OCI-LY1 (cell line): ENCODE results near the gene QPRT.
A peak's percentile ranks its signal among the peaks of the same experiment; 100 is the strongest.

Experiments used
- H2AFZ ChIP-seq: fragments of 200-600 bp; sonication (generic), shearing (Covaris generic); 2 replicates; pipeline ENCODE4 v1.6.0; 2014; ENCODE audit warnings: antibody characterized with exemption, mild to moderate bottlenecking, low read length
- H3F3A ChIP-seq: fragments of 200-600 bp; sonication (generic), shearing (Covaris generic); 2 replicates; pipeline ENCODE4 v1.6.0; 2014; ENCODE audit warnings: mild to moderate bottlenecking, antibody characterized with exemption, low read length, moderate library complexity; ENCODE audit not compliant: insufficient read depth
- H3K27ac ChIP-seq: fragments of 200-600 bp; sonication (generic); 2 replicates; pipeline ENCODE4 v1.5.1; 2014; ENCODE audit warnings: low read length, mixed run types, mild to moderate bottlenecking, low read depth; ENCODE audit not compliant: poor library complexity, severe bottlenecking
- H3K27me3 ChIP-seq: fragments of 200-600 bp; sonication (generic); 2 replicates; pipeline ENCODE4 v1.6.0; 2014; ENCODE audit warnings: antibody characterized with exemption, mild to moderate bottlenecking, low read length, moderate library complexity; ENCODE audit not compliant: insufficient read depth
- H3K36me3 ChIP-seq: fragments of 200-600 bp; sonication (generic); 2 replicates; pipeline ENCODE4 v1.6.1; 2014; ENCODE audit warnings: mild to moderate bottlenecking, antibody characterized with exemption, low read length, moderate library complexity, mixed read lengths; ENCODE audit not compliant: insufficient read depth
- H3K4me1 ChIP-seq: fragments of 200-600 bp; sonication (generic); 2 replicates; pipeline ENCODE4 v1.5.1; 2014; ENCODE audit warnings: mild to moderate bottlenecking, low read length, moderate library complexity; ENCODE audit not compliant: insufficient read depth, severe bottlenecking
- H3K4me2 ChIP-seq: fragments of 200-600 bp; sonication (generic), shearing (Covaris generic); 2 replicates; pipeline ENCODE4 v1.6.1; 2014; ENCODE audit warnings: low read length
- H3K4me3 ChIP-seq: fragments of 200-600 bp; sonication (generic); 2 replicates; pipeline ENCODE4 v1.5.1; 2014; ENCODE audit warnings: low read length, low read depth, mild to moderate bottlenecking, mixed read lengths; ENCODE audit not compliant: poor library complexity, severe bottlenecking
- H3K79me2 ChIP-seq: fragments of 200-600 bp; shearing (Covaris generic); 2 replicates; pipeline ENCODE4 v1.6.1; 2016; ENCODE audit warnings: mixed run types, low read length, mixed read lengths; ENCODE audit not compliant: insufficient read depth
- H3K9ac ChIP-seq: fragments of 200-600 bp; sonication (generic), shearing (Covaris generic); 2 replicates; pipeline ENCODE4 v1.6.1; 2014; ENCODE audit warnings: mild to moderate bottlenecking, low read length, mixed read lengths
- H3K9me2 ChIP-seq: fragments of 200-600 bp; sonication (generic), shearing (Covaris generic); 2 replicates; pipeline ENCODE4 v1.6.1; 2014; ENCODE audit warnings: low read depth, mild to moderate bottlenecking, low read length, mixed read lengths
- H3K9me3 ChIP-seq: fragments of 200-600 bp; shearing (Covaris generic); 2 replicates; pipeline ENCODE4 v1.6.1; 2014; ENCODE audit warnings: low read length, mixed read lengths
- H4K20me1 ChIP-seq: fragments of 200-600 bp; sonication (generic), shearing (Covaris generic); 2 replicates; pipeline ENCODE4 v1.6.0; 2016; ENCODE audit warnings: mild to moderate bottlenecking, low read length; ENCODE audit not compliant: insufficient read depth
- EZH2 ChIP-seq: fragments of 200-600 bp; sonication (generic), shearing (Covaris generic); IDR thresholded peaks from 2 replicates; pipeline ENCODE4 v1.8.0; 2017; ENCODE audit warnings: borderline replicate concordance, mixed run types, mild to moderate bottlenecking, antibody characterized with exemption, low read length, moderate library complexity, mixed read lengths
- TF ChIP-seq, protein P1 (sequence below): fragments of 200-600 bp; sonication (generic), shearing (Covaris generic); IDR thresholded peaks from 2 replicates; pipeline ENCODE4 v1.5.1; 2017; ENCODE audit warnings: mild to moderate bottlenecking, antibody characterized with exemption, low read length, moderate library complexity, mixed read lengths

QPRT gene

DNA sequence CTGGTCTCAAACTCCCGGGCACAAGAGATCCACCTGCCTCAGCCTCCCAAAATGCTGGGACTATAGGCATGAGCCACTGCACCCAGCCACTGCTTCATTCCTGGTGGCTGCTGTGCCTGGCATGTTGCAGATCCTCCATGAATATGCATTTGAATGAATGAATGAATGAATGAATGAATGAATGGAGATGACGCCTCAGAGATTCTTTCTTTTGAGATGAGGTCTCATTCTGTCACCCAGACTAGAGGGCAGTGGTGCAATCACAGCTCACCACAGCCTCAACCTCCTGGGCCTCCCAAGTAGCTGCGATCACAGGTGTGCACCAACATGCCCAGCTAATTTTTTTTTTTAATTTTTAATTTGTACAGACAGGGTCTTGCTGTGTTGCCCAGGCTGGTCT is 10.7 kb upstream of the QPRT start:
- Histone ChIP-seq H4K20me1 (no peaks in the 10 kb centered on the region), H3K79me2 (peaks cover 32% of the 10 kb centered on the region)
- TF ChIP-seq, protein P1, sequence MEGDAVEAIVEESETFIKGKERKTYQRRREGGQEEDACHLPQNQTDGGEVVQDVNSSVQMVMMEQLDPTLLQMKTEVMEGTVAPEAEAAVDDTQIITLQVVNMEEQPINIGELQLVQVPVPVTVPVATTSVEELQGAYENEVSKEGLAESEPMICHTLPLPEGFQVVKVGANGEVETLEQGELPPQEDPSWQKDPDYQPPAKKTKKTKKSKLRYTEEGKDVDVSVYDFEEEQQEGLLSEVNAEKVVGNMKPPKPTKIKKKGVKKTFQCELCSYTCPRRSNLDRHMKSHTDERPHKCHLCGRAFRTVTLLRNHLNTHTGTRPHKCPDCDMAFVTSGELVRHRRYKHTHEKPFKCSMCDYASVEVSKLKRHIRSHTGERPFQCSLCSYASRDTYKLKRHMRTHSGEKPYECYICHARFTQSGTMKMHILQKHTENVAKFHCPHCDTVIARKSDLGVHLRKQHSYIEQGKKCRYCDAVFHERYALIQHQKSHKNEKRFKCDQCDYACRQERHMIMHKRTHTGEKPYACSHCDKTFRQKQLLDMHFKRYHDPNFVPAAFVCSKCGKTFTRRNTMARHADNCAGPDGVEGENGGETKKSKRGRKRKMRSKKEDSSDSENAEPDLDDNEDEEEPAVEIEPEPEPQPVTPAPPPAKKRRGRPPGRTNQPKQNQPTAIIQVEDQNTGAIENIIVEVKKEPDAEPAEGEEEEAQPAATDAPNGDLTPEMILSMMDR, result no peak
- TF ChIP-seq EZH2, result no peak

DNA sequence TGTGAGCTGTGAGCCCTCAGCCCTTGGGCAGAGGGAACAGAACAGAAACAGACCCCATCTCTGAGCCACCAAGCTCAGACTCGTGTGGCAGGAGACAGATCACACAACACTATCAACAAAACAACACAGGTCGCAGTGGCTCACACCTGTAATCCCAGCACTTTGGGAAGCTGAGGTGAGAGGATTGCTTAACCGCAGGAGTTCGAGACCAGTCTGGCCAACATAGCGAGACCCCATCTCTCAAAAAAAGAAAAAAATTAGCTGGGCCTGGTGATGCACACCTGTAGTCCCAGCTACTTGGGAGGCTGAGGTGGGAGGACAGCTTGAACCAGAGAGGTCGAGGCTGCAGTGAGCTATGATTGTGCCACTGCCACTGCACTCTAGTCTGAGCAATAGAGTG is 5.5 kb upstream of the QPRT start:
- Histone ChIP-seq H4K20me1 (no peaks in the 10 kb centered on the region), H3K9me3 (no peaks in the 10 kb centered on the region), H3K79me2 (peaks cover under 1% of the 10 kb centered on the region; the same call in 1 of the 2 replicates), H3K9me2 (no peaks in the 10 kb centered on the region), H3K27me3 (no peaks in the 10 kb centered on the region), H2AFZ (no peak overlapping the region), H3K4me1 (peaks cover 19% of the 10 kb centered on the region), H3K4me2 (no peak overlapping the region), H3K27ac (peak overlapping the region; percentile 68), H3K9ac (no peak overlapping the region), H3K36me3 (peaks cover 7% of the 10 kb centered on the region), H3K4me3 (no peak overlapping the region), H3F3A (no peaks in the 10 kb centered on the region)
- TF ChIP-seq, protein P1, result no peak
- TF ChIP-seq EZH2, result no peak

More for the DNA sequence above, 10.7 kb upstream of the QPRT start:
- no peaks in the 10 kb centered on the region for H3K9me2 ChIP-seq
- H3K4me1 ChIP-seq, result peaks cover 43% of the 10 kb centered on the region
- no peak overlapping the region for H2AFZ ChIP-seq
- no peak overlapping the region for H3K9ac ChIP-seq
- H3F3A ChIP-seq, result no peaks in the 10 kb centered on the region
- no peaks in the 10 kb centered on the region for H3K9me3 ChIP-seq
- H3K36me3 ChIP-seq, result peaks cover 17% of the 10 kb centered on the region
- H3K27ac ChIP-seq, result no peak overlapping the region
- no peak overlapping the region for H3K4me2 ChIP-seq
- H3K27me3 ChIP-seq, result no peaks in the 10 kb centered on the region
- H3K4me3 ChIP-seq, result no peak overlapping the region

DNA sequence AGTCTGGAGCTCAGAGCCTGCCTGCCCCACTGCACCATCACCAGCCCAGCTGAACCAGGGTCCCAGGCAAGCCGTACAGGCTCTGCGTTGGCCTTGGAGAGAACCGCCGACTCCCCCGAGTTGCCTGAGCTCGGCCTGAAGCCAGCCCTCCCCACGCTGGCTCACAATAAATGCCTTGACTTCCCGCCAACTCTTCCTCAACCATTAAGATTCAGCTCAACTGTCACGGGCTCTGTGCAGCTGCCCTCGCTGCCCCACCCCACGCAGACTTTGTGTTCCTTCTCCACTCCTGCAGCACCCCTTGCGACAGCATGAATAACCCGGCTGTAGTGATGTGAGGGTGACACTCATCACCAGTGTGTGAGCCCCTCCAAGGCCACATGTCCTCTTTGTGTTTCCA is 4.8 kb upstream of the QPRT start:
- peak overlapping the region; percentile 68 for H3K27ac ChIP-seq
- H3K4me2 ChIP-seq, result no peak overlapping the region
- no peak overlapping the region for H2AFZ ChIP-seq

More for the DNA sequence above, 4.8 kb upstream of the QPRT start:
- no peaks in the 10 kb centered on the region for H3K79me2 ChIP-seq
- H3K9me3 ChIP-seq, result no peaks in the 10 kb centered on the region
- TF ChIP-seq EZH2, result no peak
- TF ChIP-seq, protein P1, result no peak
- H3K9ac ChIP-seq, result no peak overlapping the region; the same call in 1 of the 2 replicates
- peaks cover 7% of the 10 kb centered on the region for H3K36me3 ChIP-seq
- no peaks in the 10 kb centered on the region for H3F3A ChIP-seq
- H3K27me3 ChIP-seq, result no peaks in the 10 kb centered on the region
- peaks cover 26% of the 10 kb centered on the region for H3K4me1 ChIP-seq
- no peaks in the 10 kb centered on the region for H3K9me2 ChIP-seq
- no peak overlapping the region for H3K4me3 ChIP-seq
- no peaks in the 10 kb centered on the region for H4K20me1 ChIP-seq
